Activated T-cell treated with anti-CD3 and anti-CD28 coated beads, Interleukin-2, amount 50 U/mL, for 24 hours (primary cell): ENCODE measurements around the gene ULK4.

ENCODE experiments used
- DNase-seq: peaks from one replicate; pipeline ENCODE4 v3.0.0-alpha.2; 2020
- H3K27ac Mint-ChIP-seq: 2 replicates; pipeline ENCODE4 v1.8.0; 2020; ENCODE audit warnings: mild to moderate bottlenecking, mixed read lengths
- H3K27me3 Mint-ChIP-seq: 2 replicates; pipeline ENCODE4 v1.8.0; 2020; ENCODE audit warnings: mixed read lengths
- H3K36me3 Mint-ChIP-seq: 2 replicates; pipeline ENCODE4 v1.8.0; 2020; ENCODE audit warnings: low read depth, mixed read lengths
- H3K4me1 Mint-ChIP-seq: 2 replicates; pipeline ENCODE4 v1.8.0; 2020; ENCODE audit warnings: low read depth, mixed read lengths
- H3K4me3 Mint-ChIP-seq: 2 replicates; pipeline ENCODE4 v1.8.0; 2020; ENCODE audit warnings: mild to moderate bottlenecking, moderate library complexity, mixed read lengths
- H3K9me3 Mint-ChIP-seq: 2 replicates; pipeline ENCODE4 v1.8.0; 2020; ENCODE audit warnings: mixed read lengths

Gene ULK4

GRCh38 chr3:41244620-41245336 lies 717.1 kb downstream of the ULK4 start:
- H3K27me3 Mint-ChIP-seq, result no peaks in the 10 kb centered on the region
- H3K4me1 Mint-ChIP-seq, result peaks cover 1% of the 10 kb centered on the region
- no peaks in the 10 kb centered on the region for H3K9me3 Mint-ChIP-seq
- peaks cover 42% of the 10 kb centered on the region for H3K36me3 Mint-ChIP-seq
- DNase-seq, result no peak
- peak overlapping the region; percentile 13 for H3K27ac Mint-ChIP-seq
- H3K4me3 Mint-ChIP-seq, result no peak overlapping the region

- no peaks in the 10 kb centered on the region for H3K27me3 Mint-ChIP-seq
- H3K36me3 Mint-ChIP-seq, result peaks cover 57% of the 10 kb centered on the region
- H3K4me3 Mint-ChIP-seq, result no peak overlapping the region
- DNase-seq, result no peak
- no peaks in the 10 kb centered on the region for H3K9me3 Mint-ChIP-seq
- H3K4me1 Mint-ChIP-seq, result peaks cover 1% of the 10 kb centered on the region
- H3K27ac Mint-ChIP-seq, result no peak overlapping the region
Measured at GRCh38 chr3:41243183-41243582, 718.7 kb downstream of the ULK4 start.

GRCh38 chr3:41241800-41242571 lies 719.9 kb downstream of the ULK4 start:
- peaks cover 69% of the 10 kb centered on the region for H3K36me3 Mint-ChIP-seq
- H3K27me3 Mint-ChIP-seq, result no peaks in the 10 kb centered on the region
- H3K27ac Mint-ChIP-seq, result peak overlapping the region; percentile 54
- H3K9me3 Mint-ChIP-seq, result no peaks in the 10 kb centered on the region
- H3K4me3 Mint-ChIP-seq, result no peak overlapping the region
- no peak for DNase-seq
- peaks cover 1% of the 10 kb centered on the region for H3K4me1 Mint-ChIP-seq

GRCh38 chr3:41241161-41241560 lies 720.7 kb downstream of the ULK4 start:
- Mint-ChIP-seq H3K9me3 (no peaks in the 10 kb centered on the region), H3K4me3 (no peak overlapping the region), H3K27me3 (no peaks in the 10 kb centered on the region), H3K36me3 (peaks cover 78% of the 10 kb centered on the region), H3K27ac (no peak overlapping the region), H3K4me1 (peaks cover 1% of the 10 kb centered on the region)
- DNase-seq, result no peak

DNA sequence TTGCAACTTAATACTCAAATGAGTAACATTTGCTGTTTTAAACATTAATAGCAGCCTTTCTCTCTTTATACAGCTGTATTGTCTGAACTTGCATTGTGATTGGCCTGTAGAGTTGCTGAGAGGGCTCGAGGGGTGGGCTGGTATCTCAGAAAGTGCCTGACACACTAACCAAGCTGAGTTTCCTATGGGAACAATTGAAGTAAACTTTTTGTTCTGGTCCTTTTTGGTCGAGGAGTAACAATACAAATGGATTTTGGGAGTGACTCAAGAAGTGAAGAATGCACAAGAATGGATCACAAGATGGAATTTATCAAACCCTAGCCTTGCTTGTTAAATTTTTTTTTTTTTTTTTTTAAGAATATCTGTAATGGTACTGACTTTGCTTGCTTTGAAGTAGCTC lies 722.3 kb downstream of the ULK4 start:
- DNase-seq, result no peak
- Mint-ChIP-seq H3K36me3 (peaks cover 86% of the 10 kb centered on the region), H3K27me3 (no peaks in the 10 kb centered on the region), H3K4me3 (no peak overlapping the region), H3K4me1 (peaks cover 1% of the 10 kb centered on the region), H3K9me3 (no peaks in the 10 kb centered on the region), H3K27ac (peak overlapping the region; percentile 78)

DNA sequence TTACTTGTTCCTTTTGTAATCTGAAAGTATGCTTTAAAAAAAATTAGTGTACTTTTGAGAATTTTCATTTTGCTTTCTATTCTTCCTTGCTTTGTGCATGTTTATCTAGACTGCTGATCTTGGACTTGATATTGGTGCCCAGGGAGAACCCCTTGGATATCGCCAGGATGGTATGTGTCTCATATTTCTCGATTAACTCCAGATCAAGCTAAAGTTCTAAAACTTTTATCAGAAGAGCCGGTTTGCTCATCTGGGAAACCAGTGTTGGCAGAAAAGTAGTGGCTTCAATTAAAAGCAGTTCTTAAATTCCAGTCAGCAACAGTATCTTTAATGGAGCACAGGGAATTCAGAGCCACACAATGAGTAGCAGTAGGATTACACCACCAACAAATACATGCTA lies 724.0 kb downstream of the ULK4 start:
- Mint-ChIP-seq H3K4me3 (no peak overlapping the region), H3K9me3 (no peaks in the 10 kb centered on the region), H3K4me1 (peaks cover 1% of the 10 kb centered on the region), H3K27me3 (no peaks in the 10 kb centered on the region), H3K36me3 (peaks cover 96% of the 10 kb centered on the region), H3K27ac (peak overlapping the region; percentile 53)
- DNase-seq, result no peak

- no peak for DNase-seq
- H3K27me3 Mint-ChIP-seq, result no peaks in the 10 kb centered on the region
- peaks cover 1% of the 10 kb centered on the region for H3K4me1 Mint-ChIP-seq
- H3K36me3 Mint-ChIP-seq, result peaks cover 98% of the 10 kb centered on the region
- peak overlapping the region; percentile 52 for H3K27ac Mint-ChIP-seq
- no peak overlapping the region for H3K4me3 Mint-ChIP-seq
- no peaks in the 10 kb centered on the region for H3K9me3 Mint-ChIP-seq
Measured at GRCh38 chr3:41236228-41236627, 725.7 kb downstream of the ULK4 start.

GRCh38 chr3:41234823-41235721 lies 726.8 kb downstream of the ULK4 start:
- no peak for DNase-seq
- peaks cover 4% of the 10 kb centered on the region for H3K4me1 Mint-ChIP-seq
- no peak overlapping the region for H3K4me3 Mint-ChIP-seq
- H3K27me3 Mint-ChIP-seq, result no peaks in the 10 kb centered on the region
- H3K9me3 Mint-ChIP-seq, result no peaks in the 10 kb centered on the region
- peak overlapping the region; percentile 37 for H3K27ac Mint-ChIP-seq
- H3K36me3 Mint-ChIP-seq, result peaks cover 99% of the 10 kb centered on the region

DNA sequence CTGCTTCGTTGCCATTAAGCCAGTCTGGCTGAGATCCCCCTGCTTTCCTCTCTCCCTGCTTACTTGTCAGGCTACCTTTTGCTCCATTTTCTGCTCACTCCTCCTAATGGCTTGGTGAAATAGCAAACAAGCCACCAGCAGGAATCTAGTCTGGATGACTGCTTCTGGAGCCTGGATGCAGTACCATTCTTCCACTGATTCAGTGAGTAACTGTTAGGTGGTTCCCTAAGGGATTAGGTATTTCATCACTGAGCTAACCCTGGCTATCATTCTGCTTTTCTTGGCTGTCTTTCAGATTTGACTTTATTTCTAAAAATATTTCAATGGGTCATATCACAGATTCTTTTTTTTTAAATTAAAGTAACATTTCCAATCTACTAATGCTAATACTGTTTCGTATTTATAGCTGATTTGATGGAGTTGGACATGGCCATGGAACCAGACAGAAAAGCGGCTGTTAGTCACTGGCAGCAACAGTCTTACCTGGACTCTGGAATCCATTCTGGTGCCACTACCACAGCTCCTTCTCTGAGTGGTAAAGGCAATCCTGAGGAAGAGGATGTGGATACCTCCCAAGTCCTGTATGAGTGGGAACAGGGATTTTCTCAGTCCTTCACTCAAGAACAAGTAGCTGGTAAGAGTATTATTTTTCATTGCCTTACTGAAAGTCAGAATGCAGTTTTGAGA lies 737.6 kb downstream of the ULK4 start:
- peaks cover 80% of the 10 kb centered on the region for H3K36me3 Mint-ChIP-seq
- no peaks in the 10 kb centered on the region for H3K27me3 Mint-ChIP-seq
- no peak for DNase-seq
- H3K27ac Mint-ChIP-seq, result peak overlapping the region; percentile 79
- H3K4me1 Mint-ChIP-seq, result peaks cover 64% of the 10 kb centered on the region
- no peak overlapping the region for H3K4me3 Mint-ChIP-seq
- no peaks in the 10 kb centered on the region for H3K9me3 Mint-ChIP-seq

DNA sequence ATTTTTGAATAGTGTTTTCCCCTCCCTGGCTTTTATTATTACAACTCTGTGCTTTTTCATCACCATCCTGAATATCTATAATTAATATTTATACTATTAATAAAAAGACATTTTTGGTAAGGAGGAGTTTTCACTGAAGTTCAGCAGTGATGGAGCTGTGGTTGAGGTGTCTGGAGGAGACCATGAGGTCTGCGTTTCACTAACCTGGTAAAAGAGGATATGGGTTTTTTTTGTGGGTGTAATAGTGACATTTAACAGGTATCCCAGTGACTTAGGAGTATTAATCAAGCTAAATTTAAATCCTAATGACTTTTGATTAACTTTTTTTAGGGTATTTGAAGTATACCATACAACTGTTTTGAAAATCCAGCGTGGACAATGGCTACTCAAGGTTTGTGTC lies 738.2 kb downstream of the ULK4 start:
- no peak for DNase-seq
- peaks cover 74% of the 10 kb centered on the region for H3K36me3 Mint-ChIP-seq
- no peaks in the 10 kb centered on the region for H3K27me3 Mint-ChIP-seq
- H3K27ac Mint-ChIP-seq, result peak overlapping the region; percentile 79
- peaks cover 68% of the 10 kb centered on the region for H3K4me1 Mint-ChIP-seq
- no peaks in the 10 kb centered on the region for H3K9me3 Mint-ChIP-seq
- no peak overlapping the region for H3K4me3 Mint-ChIP-seq

- Mint-ChIP-seq H3K9me3 (no peaks in the 10 kb centered on the region), H3K27ac (no peak overlapping the region), H3K36me3 (peaks cover 70% of the 10 kb centered on the region), H3K4me3 (no peak overlapping the region), H3K4me1 (peaks cover 67% of the 10 kb centered on the region), H3K27me3 (no peaks in the 10 kb centered on the region)
- no peak for DNase-seq
Measured at GRCh38 chr3:41223078-41223477, 738.8 kb downstream of the ULK4 start.

GRCh38 chr3:41222501-41222900 lies 739.4 kb downstream of the ULK4 start:
- no peak for DNase-seq
- no peak overlapping the region for H3K4me3 Mint-ChIP-seq
- H3K9me3 Mint-ChIP-seq, result no peaks in the 10 kb centered on the region
- peaks cover 65% of the 10 kb centered on the region for H3K4me1 Mint-ChIP-seq
- H3K36me3 Mint-ChIP-seq, result peaks cover 67% of the 10 kb centered on the region
- no peaks in the 10 kb centered on the region for H3K27me3 Mint-ChIP-seq
- H3K27ac Mint-ChIP-seq, result peak overlapping the region; percentile 76

GRCh38 chr3:41222012-41222411 lies 739.9 kb downstream of the ULK4 start:
- peak overlapping the region; percentile 76 for H3K27ac Mint-ChIP-seq
- no peak overlapping the region for H3K4me3 Mint-ChIP-seq
- H3K9me3 Mint-ChIP-seq, result no peaks in the 10 kb centered on the region
- no peaks in the 10 kb centered on the region for H3K27me3 Mint-ChIP-seq
- peaks cover 67% of the 10 kb centered on the region for H3K4me1 Mint-ChIP-seq
- DNase-seq, result no peak
- H3K36me3 Mint-ChIP-seq, result peaks cover 64% of the 10 kb centered on the region
